Measurements from ENCODE around the gene HEMK1.

The HEMK1 gene

GRCh38 chr3:50630877-50631276 is 61.6 kb downstream of the HEMK1 start:
- Mint-ChIP-seq H3K36me3 (ENCODE audit: low read depth) (no peaks in the 10 kb centered on the region), H3K4me1 (peaks cover 29% of the 10 kb centered on the region), H3K27ac (peak overlapping the region in 1 of 3 experiments; percentile 58), H3K27me3 (ENCODE audit: low read depth) (peaks cover 13% of the 10 kb centered on the region), H3K9me3 (no peaks in the 10 kb centered on the region), H3K4me3 (no peak overlapping the region)
- TF ChIP-seq, protein P1, sequence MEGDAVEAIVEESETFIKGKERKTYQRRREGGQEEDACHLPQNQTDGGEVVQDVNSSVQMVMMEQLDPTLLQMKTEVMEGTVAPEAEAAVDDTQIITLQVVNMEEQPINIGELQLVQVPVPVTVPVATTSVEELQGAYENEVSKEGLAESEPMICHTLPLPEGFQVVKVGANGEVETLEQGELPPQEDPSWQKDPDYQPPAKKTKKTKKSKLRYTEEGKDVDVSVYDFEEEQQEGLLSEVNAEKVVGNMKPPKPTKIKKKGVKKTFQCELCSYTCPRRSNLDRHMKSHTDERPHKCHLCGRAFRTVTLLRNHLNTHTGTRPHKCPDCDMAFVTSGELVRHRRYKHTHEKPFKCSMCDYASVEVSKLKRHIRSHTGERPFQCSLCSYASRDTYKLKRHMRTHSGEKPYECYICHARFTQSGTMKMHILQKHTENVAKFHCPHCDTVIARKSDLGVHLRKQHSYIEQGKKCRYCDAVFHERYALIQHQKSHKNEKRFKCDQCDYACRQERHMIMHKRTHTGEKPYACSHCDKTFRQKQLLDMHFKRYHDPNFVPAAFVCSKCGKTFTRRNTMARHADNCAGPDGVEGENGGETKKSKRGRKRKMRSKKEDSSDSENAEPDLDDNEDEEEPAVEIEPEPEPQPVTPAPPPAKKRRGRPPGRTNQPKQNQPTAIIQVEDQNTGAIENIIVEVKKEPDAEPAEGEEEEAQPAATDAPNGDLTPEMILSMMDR (IDR thresholded peaks at IDR 0.05; ENCODE audit: unreplicated experiment in 3 of 3), result no peak

DNA sequence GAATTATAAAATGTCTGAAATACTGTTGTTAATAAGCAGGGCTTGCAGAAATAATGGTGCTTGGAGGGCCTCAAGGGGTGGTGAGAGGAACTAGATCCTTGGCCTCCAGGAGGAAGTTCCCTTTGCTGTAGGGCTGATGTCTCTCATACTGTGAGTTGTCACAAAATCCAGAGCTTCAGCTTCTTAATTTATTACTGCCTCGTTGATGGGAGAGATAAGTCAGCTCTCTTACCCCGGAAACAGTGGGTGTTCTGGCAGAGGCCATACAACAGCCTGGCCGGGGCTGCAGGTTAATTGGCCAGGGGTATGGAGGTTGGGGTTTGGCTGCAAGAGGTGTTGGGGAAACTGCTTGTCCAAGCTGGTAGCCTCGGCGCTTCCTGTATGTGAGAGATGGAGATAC is 63.1 kb downstream of the HEMK1 start:
- peaks cover 37% of the 10 kb centered on the region for H3K4me1 Mint-ChIP-seq
- peak overlapping the region in 1 of 3 experiments; percentile 7 for H3K4me3 Mint-ChIP-seq
- no peaks in the 10 kb centered on the region for H3K9me3 Mint-ChIP-seq
- H3K27ac Mint-ChIP-seq, result peak overlapping the region; percentile 70 to 91 (median 82)
- no peaks in the 10 kb centered on the region for H3K36me3 Mint-ChIP-seq (ENCODE audit: low read depth)
- H3K27me3 Mint-ChIP-seq (ENCODE audit: low read depth), result peaks cover 13% of the 10 kb centered on the region
- TF ChIP-seq, protein P1 (IDR thresholded peaks at IDR 0.05; ENCODE audit: unreplicated experiment in 3 of 3), result no peak

- TF ChIP-seq, protein P1 (IDR thresholded peaks at IDR 0.05; ENCODE audit: unreplicated experiment in 3 of 3), result no peak
- Mint-ChIP-seq H3K4me3 (no peak overlapping the region), H3K27me3 (ENCODE audit: low read depth) (peaks cover 13% of the 10 kb centered on the region), H3K4me1 (peaks cover 42% of the 10 kb centered on the region), H3K36me3 (ENCODE audit: low read depth) (no peaks in the 10 kb centered on the region), H3K27ac (peak overlapping the region; percentile 70 to 91 (median 82)), H3K9me3 (no peaks in the 10 kb centered on the region)
Observed at GRCh38 chr3:50633230-50633790, 64.0 kb downstream of the HEMK1 start.

GRCh38 chr3:50635066-50635465 is 65.7 kb downstream of the HEMK1 start:
- H3K4me1 Mint-ChIP-seq, result peaks cover 42% of the 10 kb centered on the region
- no peaks in the 10 kb centered on the region for H3K36me3 Mint-ChIP-seq (ENCODE audit: low read depth)
- no peak overlapping the region for H3K27ac Mint-ChIP-seq
- no peaks in the 10 kb centered on the region for H3K9me3 Mint-ChIP-seq
- TF ChIP-seq, protein P1 (IDR thresholded peaks at IDR 0.05; ENCODE audit: unreplicated experiment in 3 of 3), result no peak
- peaks cover 13% of the 10 kb centered on the region for H3K27me3 Mint-ChIP-seq (ENCODE audit: low read depth)
- no peak overlapping the region for H3K4me3 Mint-ChIP-seq

- peaks cover 24% of the 10 kb centered on the region for H3K4me1 Mint-ChIP-seq
- H3K36me3 Mint-ChIP-seq (ENCODE audit: low read depth), result peaks cover 5% of the 10 kb centered on the region
- H3K27me3 Mint-ChIP-seq (ENCODE audit: low read depth), result peaks cover 3% of the 10 kb centered on the region
- H3K27ac Mint-ChIP-seq, result peak overlapping the region in 1 of 3 experiments; percentile 16
- TF ChIP-seq, protein P1 (IDR thresholded peaks at IDR 0.05; ENCODE audit: unreplicated experiment in 3 of 3), result no peak
- H3K4me3 Mint-ChIP-seq, result no peak overlapping the region
- no peaks in the 10 kb centered on the region for H3K9me3 Mint-ChIP-seq
Observed at GRCh38 chr3:50637011-50637410, 67.7 kb downstream of the HEMK1 start.

DNA sequence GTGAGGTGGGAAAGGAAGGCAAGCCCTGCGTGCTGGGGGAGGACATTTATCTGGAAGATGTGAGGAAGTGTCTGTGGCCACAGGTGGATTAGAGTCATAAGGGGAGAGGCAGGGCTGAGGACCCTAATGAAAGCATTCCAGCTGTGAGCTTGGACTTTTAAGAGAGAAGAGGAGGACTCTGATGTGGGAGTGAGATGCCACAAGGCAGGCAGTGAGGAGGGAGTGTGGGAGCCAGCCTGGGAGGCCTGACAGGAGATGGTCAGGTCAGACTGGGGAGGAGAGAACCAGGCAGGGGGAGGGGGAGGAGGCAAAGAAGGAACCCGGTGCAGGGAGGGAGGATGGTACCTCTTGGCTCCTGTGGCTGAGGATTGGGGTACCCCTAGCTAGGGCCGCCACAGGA is 68.6 kb downstream of the HEMK1 start:
- H3K27ac Mint-ChIP-seq, result peak overlapping the region in 1 of 3 experiments; percentile 14
- no peaks in the 10 kb centered on the region for H3K27me3 Mint-ChIP-seq (ENCODE audit: low read depth)
- peaks cover 5% of the 10 kb centered on the region for H3K36me3 Mint-ChIP-seq (ENCODE audit: low read depth)
- no peaks in the 10 kb centered on the region for H3K9me3 Mint-ChIP-seq
- no peak overlapping the region for H3K4me3 Mint-ChIP-seq
- H3K4me1 Mint-ChIP-seq, result peaks cover 15% of the 10 kb centered on the region
- TF ChIP-seq, protein P1 (IDR thresholded peaks at IDR 0.05; ENCODE audit: unreplicated experiment in 3 of 3), result no peak
